HCT116 (cell line): Measurements from ENCODE around the gene IAH1. TPM values are rescaled to one million over a fixed set of nuclear protein-coding genes. Genes with fewer than 3 reads are reported as not detected.

Experiments used
- ATAC-seq: fragments of 200-7000 bp; cut with Tn5 transposase; 2 replicates; pipeline ENCODE4 v1.9.1; 2020; ENCODE audit warnings: mild to moderate bottlenecking, moderate library complexity
- BruUV-seq: library from RNA; stranded (reverse); fragments of 400-500 nt; replicated peaks from 2 replicates; lab custom pipeline; 2021; lab: Mats Ljungman, UMichigan
- CTCF ChIA-PET: fragments of 300-600 bp; sonication (Branson Sonifier 250); formaldehyde crosslinking; loops from one replicate; lab custom pipeline; 2021; ENCODE audit warnings: antibody characterized with exemption; lab: Charles Lee
- POLR2A ChIA-PET: fragments of 300-600, 350-600 bp; sonication (Branson Sonifier 250); formaldehyde crosslinking; loops from one replicate; lab custom pipeline; 2021; ENCODE audit warnings: antibody characterized with exemption; lab: Charles Lee
- RAD21 ChIA-PET, 2 experiments: fragments of 300-600 bp; sonication (Branson Sonifier 250); formaldehyde crosslinking; loops; one replicate each; lab custom pipeline; 2023; ENCODE audit warnings: low total read pairs in 2 of 2; ENCODE audit not compliant: uncharacterized antibody in 2 of 2, unreplicated experiment in 2 of 2, low non-redundant PET in 1 of 2; lab: Charles Lee
- DNase-seq: peaks from one replicate; pipeline ENCODE4 v3.0.0-alpha.2; 2010; ENCODE audit warnings: low read depth, low spot score
- H2AFZ ChIP-seq: fragments of 200-600 bp; shearing (Covaris generic), sonication (generic); 2 replicates; pipeline ENCODE4 v1.6.1; 2017; ENCODE audit warnings: low read depth, mixed run types, mixed read lengths, antibody characterized with exemption, low read length; ENCODE audit not compliant: poor library complexity, severe bottlenecking
- H3K27ac ChIP-seq: 2 replicates; pipeline ENCODE4 v1.5.1; 2012; ENCODE audit warnings: low read depth, low read length
- H3K27me3 ChIP-seq: fragments of 200-600 bp; sonication (generic); 2 replicates; pipeline ENCODE4 v1.6.1; 2016; ENCODE audit warnings: mixed run types, low read length, mixed read lengths; ENCODE audit not compliant: insufficient read depth
- H3K36me3 ChIP-seq, 2 experiments: fragments of 200-500 bp in 1 of 2; fragments of 200-600 bp in 1 of 2; sonication (Bioruptor generic) in 1 of 2; sonication (generic) in 1 of 2; 2 replicates each; pipeline versions ENCODE4 v1.5.1 to v1.6.1; 2014 to 2016; ENCODE audit warnings: low read length in 2 of 2, inconsistent platforms in 1 of 2, mixed read lengths in 1 of 2, mixed run types in 1 of 2; ENCODE audit not compliant: insufficient read depth in 2 of 2, control insufficient read depth in 1 of 2
- H3K4me1 ChIP-seq, 2 experiments: fragments of 200-600 bp in 1 of 2; sonication (generic) in 1 of 2; 2 replicates each; pipeline versions ENCODE4 v1.5.1 to v1.6.1; 2012 to 2017; ENCODE audit warnings: low read length in 2 of 2, inconsistent platforms in 1 of 2, mild to moderate bottlenecking in 1 of 2, mixed read lengths in 1 of 2, mixed run types in 1 of 2, moderate library complexity in 1 of 2; ENCODE audit not compliant: insufficient read depth in 2 of 2, control insufficient read depth in 1 of 2
- H3K4me2 ChIP-seq: fragments of 200-600 bp; sonication (generic); 2 replicates; pipeline ENCODE4 v1.6.1; 2017; ENCODE audit warnings: mixed run types, low read length, mixed read lengths
- H3K4me3 ChIP-seq, 2 experiments: fragments of 200-600 bp in 1 of 2; sonication (generic) in 1 of 2; replicated peaks in 1 of 2; 2 replicates each; pipeline ENCODE4 v1.5.1; 2011 to 2016; ENCODE audit warnings: low read length in 2 of 2, control low read depth in 1 of 2, low read depth in 1 of 2, mild to moderate bottlenecking in 1 of 2, mixed read lengths in 1 of 2, mixed run types in 1 of 2
- H3K79me2 ChIP-seq: fragments of 200-600 bp; sonication (generic); 2 replicates; pipeline ENCODE4 v1.6.1; 2017; ENCODE audit warnings: mild to moderate bottlenecking, mixed run types, low read length, moderate library complexity, mixed read lengths; ENCODE audit not compliant: insufficient read depth
- H3K9ac ChIP-seq: fragments of 200-600 bp; sonication (generic); 2 replicates; pipeline ENCODE4 v1.6.1; 2016; ENCODE audit warnings: low read length, mixed read lengths
- H3K9me2 ChIP-seq: fragments of 200-600 bp; sonication (generic), shearing (Covaris generic); 2 replicates; pipeline ENCODE4 v1.6.1; 2017; ENCODE audit warnings: mixed run types, mild to moderate bottlenecking, moderate library complexity; ENCODE audit not compliant: insufficient read depth
- H3K9me3 ChIP-seq, 2 experiments: fragments of 200-500 bp in 1 of 2; fragments of 200-600 bp in 1 of 2; sonication (Bioruptor generic) in 1 of 2; sonication (generic) in 1 of 2; 2 replicates each; pipeline ENCODE4 v1.6.1; 2014 to 2017; ENCODE audit warnings: low read length in 2 of 2, mixed read lengths in 2 of 2, inconsistent platforms in 1 of 2, low read depth in 1 of 2, mild to moderate bottlenecking in 1 of 2, mixed run types in 1 of 2, moderate library complexity in 1 of 2; ENCODE audit not compliant: control insufficient read depth in 1 of 2, insufficient read depth in 1 of 2
- H4K20me1 ChIP-seq: fragments of 200-600 bp; sonication (generic), shearing (Covaris generic); 2 replicates; pipeline ENCODE4 v1.6.1; 2017; ENCODE audit warnings: mixed run types, mild to moderate bottlenecking, moderate library complexity; ENCODE audit not compliant: insufficient read depth
- CBX3 ChIP-seq: IDR thresholded peaks from 2 replicates; pipeline ENCODE4 v1.6.1; 2012; ENCODE audit warnings: low read depth
- EGR1 ChIP-seq: IDR thresholded peaks from 2 replicates; pipeline ENCODE4 v1.6.1; 2012; ENCODE audit warnings: low read depth
- ELF1 ChIP-seq: IDR thresholded peaks from 2 replicates; pipeline ENCODE4 v1.6.1; 2012; ENCODE audit warnings: low read depth, borderline replicate concordance
- EZH2phosphoT487 ChIP-seq: fragments of 200-600 bp; IDR thresholded peaks from 2 replicates; pipeline ENCODE4 v1.6.1; 2018; ENCODE audit warnings: antibody characterized with exemption, borderline replicate concordance
- JUND ChIP-seq: IDR thresholded peaks from 2 replicates; pipeline ENCODE4 v1.6.1; 2012
- POLR2A ChIP-seq: IDR thresholded peaks from 2 replicates; pipeline ENCODE4 v1.7.0; 2011; ENCODE audit warnings: borderline replicate concordance; ENCODE audit not compliant: insufficient read depth, insufficient read length; ENCODE audit errors: extremely low read depth
- POLR2AphosphoS5 ChIP-seq: IDR thresholded peaks from 2 replicates; pipeline ENCODE4 v1.6.1; 2011; ENCODE audit warnings: mild to moderate bottlenecking, low read depth, low read length, moderate library complexity
- RAD21 ChIP-seq: IDR thresholded peaks from 2 replicates; pipeline ENCODE4 v1.6.1; 2012; ENCODE audit warnings: low read depth, mild to moderate bottlenecking
- SIN3A ChIP-seq: IDR thresholded peaks from 2 replicates; pipeline ENCODE4 v1.6.1; 2012; ENCODE audit warnings: low read depth
- SP1 ChIP-seq: IDR thresholded peaks from 2 replicates; pipeline ENCODE4 v1.6.1; 2012; ENCODE audit warnings: low read depth
- ZFX ChIP-seq: fragments of 450-650 bp; IDR thresholded peaks from 2 replicates; pipeline ENCODE4 v1.6.1; 2017
- intact Hi-C: fragments of 100-400 bp; cut with micrococcal nuclease; formaldehyde crosslinking; loops from 2 replicates; pipeline ENCODE4 v1.10.0; 2022
- total RNA-seq: library from RNA; stranded (reverse); gene quantifications from one replicate; pipeline ENCODE4 v1.2.1, GENCODE V29; 2021; ENCODE audit not compliant: unreplicated experiment
- TF ChIP-seq, protein P1 (sequence below): IDR thresholded peaks from 2 replicates; pipeline ENCODE4 v1.6.1; 2012; ENCODE audit warnings: low read depth

IAH1 gene
- total RNA-seq, 1 experiment from 2014 or later, result 35.1 TPM

GRCh38 chr2:9451231-9451630 is 23.1 kb upstream of the IAH1 start (continued):
- TF ChIP-seq RAD21 (no peak), JUND (no peak), POLR2A (no peak), POLR2AphosphoS5 (no peak), ELF1 (no peak), SIN3A (no peak), CBX3 (no peak), EGR1 (no peak), EZH2phosphoT487 (no peak), ZFX (no peak)
- TF ChIP-seq, protein P1, sequence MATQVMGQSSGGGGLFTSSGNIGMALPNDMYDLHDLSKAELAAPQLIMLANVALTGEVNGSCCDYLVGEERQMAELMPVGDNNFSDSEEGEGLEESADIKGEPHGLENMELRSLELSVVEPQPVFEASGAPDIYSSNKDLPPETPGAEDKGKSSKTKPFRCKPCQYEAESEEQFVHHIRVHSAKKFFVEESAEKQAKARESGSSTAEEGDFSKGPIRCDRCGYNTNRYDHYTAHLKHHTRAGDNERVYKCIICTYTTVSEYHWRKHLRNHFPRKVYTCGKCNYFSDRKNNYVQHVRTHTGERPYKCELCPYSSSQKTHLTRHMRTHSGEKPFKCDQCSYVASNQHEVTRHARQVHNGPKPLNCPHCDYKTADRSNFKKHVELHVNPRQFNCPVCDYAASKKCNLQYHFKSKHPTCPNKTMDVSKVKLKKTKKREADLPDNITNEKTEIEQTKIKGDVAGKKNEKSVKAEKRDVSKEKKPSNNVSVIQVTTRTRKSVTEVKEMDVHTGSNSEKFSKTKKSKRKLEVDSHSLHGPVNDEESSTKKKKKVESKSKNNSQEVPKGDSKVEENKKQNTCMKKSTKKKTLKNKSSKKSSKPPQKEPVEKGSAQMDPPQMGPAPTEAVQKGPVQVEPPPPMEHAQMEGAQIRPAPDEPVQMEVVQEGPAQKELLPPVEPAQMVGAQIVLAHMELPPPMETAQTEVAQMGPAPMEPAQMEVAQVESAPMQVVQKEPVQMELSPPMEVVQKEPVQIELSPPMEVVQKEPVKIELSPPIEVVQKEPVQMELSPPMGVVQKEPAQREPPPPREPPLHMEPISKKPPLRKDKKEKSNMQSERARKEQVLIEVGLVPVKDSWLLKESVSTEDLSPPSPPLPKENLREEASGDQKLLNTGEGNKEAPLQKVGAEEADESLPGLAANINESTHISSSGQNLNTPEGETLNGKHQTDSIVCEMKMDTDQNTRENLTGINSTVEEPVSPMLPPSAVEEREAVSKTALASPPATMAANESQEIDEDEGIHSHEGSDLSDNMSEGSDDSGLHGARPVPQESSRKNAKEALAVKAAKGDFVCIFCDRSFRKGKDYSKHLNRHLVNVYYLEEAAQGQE, result no peak

GRCh38 chr2:9460441-9461017 is 13.8 kb upstream of the IAH1 start:
- H3K4me3 ChIP-seq, result no peak overlapping the region
- POLR2A ChIA-PET, result no interaction called here
- BruUV-seq, result no TSS peak
- RAD21 ChIA-PET, result no interaction called here
- no peak overlapping the region for H3K9ac ChIP-seq
- no peaks in the 10 kb centered on the region for H4K20me1 ChIP-seq
- H3K9me3 ChIP-seq, result no peaks in the 10 kb centered on the region
- no peak overlapping the region for H2AFZ ChIP-seq
- CTCF ChIA-PET, result no interaction called here
- no peak for ATAC-seq
- H3K79me2 ChIP-seq, result no peaks in the 10 kb centered on the region
- H3K27ac ChIP-seq, result no peak overlapping the region
- TF ChIP-seq SP1 (no peak), EZH2phosphoT487 (no peak), POLR2A (no peak)
- H3K36me3 ChIP-seq, result peaks cover 14 to 27% of the 10 kb centered on the region in 2 experiments
- no peaks in the 10 kb centered on the region for H3K4me1 ChIP-seq
- H3K9me2 ChIP-seq, result no peaks in the 10 kb centered on the region
- intact Hi-C loops, result no loop called here
- no peaks in the 10 kb centered on the region for H3K27me3 ChIP-seq
- no peak overlapping the region for H3K4me2 ChIP-seq
- no peak for DNase-seq
